Measurements from ENCODE around the gene SLC22A31.
A peak's percentile ranks its signal among the peaks of the same experiment; 100 is the strongest.

Gene SLC22A31

DNA sequence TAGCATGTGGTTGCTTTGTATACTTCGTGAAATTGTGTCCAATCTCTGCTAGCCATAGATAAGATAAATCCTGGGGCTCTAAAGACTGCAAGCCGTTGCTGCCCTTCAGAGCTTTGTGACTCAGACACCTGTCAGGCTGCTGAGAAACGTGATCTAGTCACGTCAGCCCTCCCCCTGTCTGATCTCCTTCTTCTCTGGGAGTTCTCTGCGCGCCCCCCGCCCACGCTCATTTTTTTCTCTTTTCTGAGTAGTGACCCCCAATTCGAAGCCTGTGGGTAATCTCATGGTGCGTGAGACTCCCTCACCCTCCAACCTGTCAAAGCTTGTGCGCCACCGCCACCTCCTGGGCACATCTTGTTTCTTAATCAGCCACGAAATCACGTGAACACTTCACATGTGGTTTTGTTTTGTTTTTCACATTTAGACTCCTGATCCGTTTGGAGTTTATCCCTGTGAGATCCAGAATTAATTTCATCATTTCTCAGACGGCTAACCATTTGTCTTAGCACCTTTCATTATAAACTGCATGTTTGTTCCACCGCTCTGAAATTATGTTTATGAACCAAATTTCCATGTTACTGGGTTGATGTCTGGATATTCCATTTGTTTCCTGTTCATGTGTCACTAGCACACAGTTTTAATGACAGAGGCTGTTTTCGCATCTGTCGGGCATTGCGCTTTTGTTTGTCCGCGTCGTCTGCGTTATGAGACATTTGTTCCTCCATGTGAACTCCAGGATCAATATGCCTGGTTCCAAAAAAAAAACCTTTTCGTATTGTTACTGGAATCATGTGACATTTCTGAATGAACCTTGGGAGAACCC is 16.2 kb upstream of the SLC22A31 start:
- peak; percentile 83 for DNase-seq (ENCODE audit: low read depth, low spot score)

- no peak for DNase-seq (ENCODE audit: low read depth, low spot score)
These were observed 10.7 kb upstream of the SLC22A31 start for GRCh38 chr16:89210904-89211515.

- DNase-seq (ENCODE audit: low read depth, low spot score) = no peak
These were observed 10.0 kb upstream of the SLC22A31 start for GRCh38 chr16:89210165-89210903.

- DNase-seq (ENCODE audit: low read depth, low spot score) = no peak
These were observed 9.2 kb upstream of the SLC22A31 start for GRCh38 chr16:89209522-89210044.

DNA sequence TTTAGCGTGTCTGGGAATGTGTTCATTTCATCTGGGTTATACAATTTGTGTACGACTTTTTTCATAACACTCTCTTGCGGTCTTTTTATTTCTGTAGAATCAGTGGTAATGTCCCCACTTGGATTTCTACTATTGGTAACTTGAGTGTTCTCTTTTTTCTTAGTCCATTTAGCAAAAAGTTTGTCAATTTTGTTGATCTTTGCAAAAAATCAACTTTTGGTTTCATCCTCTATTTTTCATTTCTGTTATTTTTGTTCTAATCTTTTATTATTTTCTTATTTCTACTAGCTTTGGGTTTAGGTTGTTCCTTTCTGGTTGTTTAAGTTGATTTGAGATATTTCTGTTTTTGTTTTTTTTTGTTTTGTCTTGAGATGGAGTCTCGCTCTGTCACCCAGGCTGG is 7.7 kb upstream of the SLC22A31 start:
- no peak for DNase-seq (ENCODE audit: low read depth, low spot score)

DNA sequence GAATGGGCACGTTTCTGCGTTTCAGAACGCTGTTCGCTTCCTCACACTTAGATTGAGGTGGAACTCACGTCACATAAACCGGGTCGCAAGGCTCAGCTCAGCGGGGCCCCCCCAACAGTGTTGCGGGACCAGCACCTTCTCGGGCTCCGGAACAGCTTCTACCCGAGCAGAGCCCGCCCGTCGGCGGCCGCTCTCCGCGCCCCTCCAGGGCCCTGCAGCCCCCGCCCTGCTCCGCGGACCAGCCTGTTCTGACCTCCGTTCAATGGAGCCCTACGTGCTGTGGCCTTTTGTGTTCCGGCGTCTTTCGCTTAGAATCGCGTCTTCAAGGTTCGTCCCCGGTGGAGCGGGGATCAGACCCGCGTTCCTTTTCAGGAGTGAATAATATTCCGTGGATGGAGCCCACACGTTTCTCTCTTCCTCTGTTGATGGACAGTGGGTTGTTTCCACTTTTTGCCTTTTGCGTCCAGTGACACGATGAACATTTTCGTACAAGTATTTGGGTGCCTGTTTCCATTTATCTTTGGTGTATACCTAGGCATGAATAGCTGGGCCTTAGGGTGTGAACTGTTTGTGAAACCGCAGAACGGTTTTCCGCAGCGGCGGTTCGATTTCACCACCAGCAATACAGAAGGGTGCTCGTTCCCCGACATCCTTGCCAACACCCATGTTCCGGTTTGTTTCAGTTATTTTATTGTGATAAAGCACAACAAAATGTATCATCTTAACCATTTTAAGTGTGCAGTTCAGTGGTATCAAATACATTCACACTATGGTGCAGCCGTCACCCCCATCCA is 2.3 kb upstream of the SLC22A31 start:
- DNase-seq (ENCODE audit: low read depth, low spot score) = no peak

GRCh38 chr16:89201439-89202377 is 1.4 kb upstream of the SLC22A31 start:
- peak; percentile 77 for DNase-seq (ENCODE audit: low read depth, low spot score)

DNA sequence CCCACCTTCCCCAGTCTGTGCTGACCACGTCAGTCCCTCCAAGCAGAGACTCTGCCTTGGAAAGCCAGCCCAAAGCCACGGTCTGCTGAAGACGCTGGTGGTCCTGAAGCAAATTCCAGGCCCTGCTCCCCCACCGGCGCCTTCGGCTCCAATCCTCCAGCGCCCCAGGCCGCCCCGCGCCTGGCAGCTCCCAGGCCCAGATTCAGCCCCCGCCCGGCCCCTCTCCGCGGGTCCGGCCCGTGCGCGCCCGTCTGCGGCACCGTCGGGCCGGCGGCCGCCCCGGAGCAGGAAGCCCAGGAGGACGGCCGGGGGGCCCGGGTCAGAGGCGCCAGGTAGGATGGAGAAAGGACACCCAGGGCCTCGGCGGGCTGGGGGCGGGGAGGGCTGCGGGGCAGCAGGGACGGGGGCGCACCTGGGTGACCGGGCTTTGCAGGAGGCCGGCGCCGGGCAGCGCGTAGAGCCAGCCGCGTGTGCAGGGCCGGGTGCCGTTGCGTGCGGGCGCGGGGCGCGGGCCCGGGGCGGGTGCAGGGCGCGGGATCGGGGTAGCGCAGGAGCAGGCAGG is 594 bp upstream of the SLC22A31 start:
- no peak for DNase-seq (ENCODE audit: low read depth, low spot score)

- DNase-seq (ENCODE audit: low read depth, low spot score) = no peak
These were observed 855 bp downstream of the SLC22A31 start for GRCh38 chr16:89199241-89200123.

DNA sequence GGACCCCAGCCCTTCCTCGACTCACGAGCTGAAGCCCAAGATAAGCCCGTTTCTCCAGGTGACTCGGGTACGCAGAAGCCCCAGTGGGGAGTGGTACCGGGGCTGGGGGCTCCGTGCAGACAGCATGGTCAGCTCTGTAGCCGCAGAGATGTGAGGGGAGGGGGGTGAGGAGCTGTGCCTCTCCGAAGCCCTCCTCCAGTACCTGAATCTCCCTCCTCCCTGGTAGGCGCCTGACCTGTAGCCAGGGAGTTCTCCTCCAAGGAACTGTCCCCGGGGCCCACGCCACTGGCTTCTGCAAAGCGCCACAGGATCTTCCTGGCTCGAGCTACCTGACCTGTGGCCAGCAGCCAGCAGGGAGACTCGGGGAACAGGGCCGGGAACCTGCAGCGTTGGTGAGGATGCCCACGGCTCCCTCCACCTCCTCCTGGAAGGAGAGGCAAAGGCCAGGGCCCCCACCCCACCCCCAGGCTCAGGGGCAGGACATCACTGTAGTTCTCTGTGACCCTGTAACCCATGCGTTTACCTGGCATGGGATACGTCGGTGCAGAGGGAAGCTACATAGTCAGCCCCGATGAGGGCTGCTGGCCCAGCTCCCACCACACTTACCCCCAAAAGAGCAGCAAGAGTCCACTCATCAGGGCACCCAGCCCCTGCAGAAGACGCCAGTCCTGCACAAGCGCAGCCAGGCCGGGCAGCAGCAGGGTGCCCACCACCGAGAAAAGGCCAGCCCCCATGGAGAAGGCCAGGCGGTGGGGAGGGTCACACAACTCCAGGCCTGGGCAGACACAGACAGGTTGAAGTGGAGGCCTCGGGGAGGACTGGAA is 1.7 kb downstream of the SLC22A31 start:
- DNase-seq (ENCODE audit: low read depth, low spot score) = no peak

- no peak for DNase-seq (ENCODE audit: low read depth, low spot score)
These were observed 2.5 kb downstream of the SLC22A31 start for GRCh38 chr16:89197633-89198416.

DNA sequence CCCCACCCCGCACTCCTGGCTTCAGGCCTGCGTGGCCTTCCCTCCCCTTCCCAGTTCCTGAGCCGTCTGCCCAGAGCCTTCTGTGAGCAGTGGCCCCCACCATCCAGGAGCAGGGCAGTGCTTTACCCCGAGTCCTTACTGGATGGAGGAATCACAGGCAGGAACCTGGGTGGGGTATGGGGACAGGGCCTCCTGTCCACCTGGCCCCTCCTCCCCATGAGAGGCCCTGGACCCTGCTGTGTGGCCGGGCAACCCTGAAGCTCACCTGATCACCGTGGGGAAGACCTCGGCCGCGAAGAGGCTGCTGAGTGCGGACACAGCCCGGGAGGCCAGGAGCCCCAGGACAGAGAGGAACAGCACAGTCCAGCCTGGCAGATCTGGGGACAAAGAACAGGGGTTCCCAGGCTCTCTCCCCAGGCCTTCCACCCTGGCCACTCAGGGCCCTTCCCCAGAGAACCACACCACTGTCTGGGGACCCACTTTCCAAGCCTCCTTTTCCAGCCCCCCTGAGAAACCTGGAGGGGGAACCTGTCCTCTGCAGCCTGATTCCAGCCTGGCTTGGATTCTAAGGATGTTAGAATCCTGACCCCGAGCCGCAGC is 3.2 kb downstream of the SLC22A31 start:
- no peak for DNase-seq (ENCODE audit: low read depth, low spot score)

- DNase-seq (ENCODE audit: low read depth, low spot score) = no peak
These were observed 4.7 kb downstream of the SLC22A31 start for GRCh38 chr16:89195521-89196171.

- no peak for DNase-seq (ENCODE audit: low read depth, low spot score)
These were observed 5.7 kb downstream of the SLC22A31 start for GRCh38 chr16:89194340-89195311.

- no peak for DNase-seq (ENCODE audit: low read depth, low spot score)
These were observed 6.6 kb downstream of the SLC22A31 start for GRCh38 chr16:89193576-89194293.

Data from astrocyte of the hippocampus (primary cell).